Activated CD4-positive, alpha-beta T cell treated with anti-CD3 and anti-CD28 coated beads, Interleukin-2, amount 10 ng/mL, durations not matched to agents 7 days and 5 days (primary cell): ENCODE data around the gene OTOS. TPM values are rescaled to one million over a fixed set of nuclear protein-coding genes. Genes with fewer than 3 reads are reported as not detected.

Source experiments
- CTCF ChIA-PET: fragments of 350-600 bp; sonication (Branson Sonifier 250); formaldehyde crosslinking; loops from one replicate; lab custom pipeline; 2021; ENCODE audit warnings: antibody characterized with exemption; lab: Charles Lee
- POLR2A ChIA-PET: fragments of 350-600 bp; sonication (Branson Sonifier 250); formaldehyde crosslinking; loops from one replicate; lab custom pipeline; 2021; ENCODE audit warnings: antibody characterized with exemption; lab: Charles Lee
- DNase-seq: peaks from one replicate; pipeline ENCODE4 v3.0.0-alpha.2; 2020
- H3K27ac Mint-ChIP-seq: one replicate; pipeline ENCODE4 v1.8.0; 2021; ENCODE audit warnings: mild to moderate bottlenecking, moderate library complexity, mixed read lengths
- H3K27me3 Mint-ChIP-seq: one replicate; pipeline ENCODE4 v1.8.0; 2021; ENCODE audit warnings: mixed read lengths
- H3K36me3 Mint-ChIP-seq: one replicate; pipeline ENCODE4 v1.8.0; 2021; ENCODE audit warnings: low read depth, mixed read lengths
- H3K4me1 Mint-ChIP-seq: one replicate; pipeline ENCODE4 v1.8.0; 2021; ENCODE audit warnings: mixed read lengths
- H3K4me3 Mint-ChIP-seq: one replicate; pipeline ENCODE4 v1.8.0; 2021; ENCODE audit warnings: mild to moderate bottlenecking, moderate library complexity, mixed read lengths
- H3K9me3 Mint-ChIP-seq: one replicate; pipeline ENCODE4 v1.8.0; 2021; ENCODE audit warnings: mixed read lengths
- total RNA-seq, 2 experiments: library from RNA; stranded (reverse); gene quantifications; one replicate each; pipeline ENCODE4 v1.2.3, GENCODE V29; 2021

OTOS gene
- not detected for total RNA-seq

- H3K4me3 Mint-ChIP-seq: no peak within 1 kb of the TSS
- DNase-seq: no peak
- POLR2A ChIA-PET: no interaction called here
- no peaks in the 10 kb centered on the region for H3K36me3 Mint-ChIP-seq
- no peaks in the 10 kb centered on the region for H3K27me3 Mint-ChIP-seq
- no peak within 1 kb of the TSS for H3K27ac Mint-ChIP-seq
- CTCF ChIA-PET: interaction anchor here (1.2 to 1.3 kb wide), 2 partner anchors 10 to 80 kb away, joined by 3 read pairs; no protein-coding TSS in a partner anchor
- peaks cover 5% of the 10 kb centered on the region for H3K4me1 Mint-ChIP-seq
- H3K9me3 Mint-ChIP-seq: no peaks in the 10 kb centered on the region
These were observed at the start of gene OTOS for GRCh38 chr2:240140511-240140910. Gene OTOS (minus strand): TSS chr2:240140658. CDS start chr2:240140326, 332 bp downstream.

GRCh38 chr2:240189686-240190085, 49.2 kb upstream of the OTOS start:
- Mint-ChIP-seq H3K9me3 (no peaks in the 10 kb centered on the region), H3K27ac (no peak overlapping the region), H3K4me3 (no peak overlapping the region), H3K4me1 (no peaks in the 10 kb centered on the region), H3K27me3 (no peaks in the 10 kb centered on the region), H3K36me3 (no peaks in the 10 kb centered on the region)
- ChIA-PET POLR2A (no interaction called here), CTCF (no interaction called here)
- no peak for DNase-seq

GRCh38 chr2:240187989-240188590, 47.6 kb upstream of the OTOS start:
- ChIA-PET POLR2A (no interaction called here), CTCF (no interaction called here)
- no peak for DNase-seq
- Mint-ChIP-seq H3K9me3 (no peaks in the 10 kb centered on the region), H3K27me3 (no peaks in the 10 kb centered on the region), H3K27ac (no peak overlapping the region), H3K36me3 (no peaks in the 10 kb centered on the region), H3K4me3 (no peak overlapping the region), H3K4me1 (no peaks in the 10 kb centered on the region)

- Mint-ChIP-seq H3K4me1 (no peaks in the 10 kb centered on the region), H3K36me3 (no peaks in the 10 kb centered on the region), H3K27me3 (no peaks in the 10 kb centered on the region), H3K9me3 (no peaks in the 10 kb centered on the region), H3K4me3 (no peak overlapping the region), H3K27ac (no peak overlapping the region)
- POLR2A ChIA-PET: no interaction called here
- DNase-seq: no peak
- CTCF ChIA-PET: no interaction called here
These were observed 45.8 kb upstream of the OTOS start for GRCh38 chr2:240186191-240186725.

- POLR2A ChIA-PET: no interaction called here
- Mint-ChIP-seq H3K36me3 (no peaks in the 10 kb centered on the region), H3K27ac (no peak overlapping the region), H3K4me1 (no peaks in the 10 kb centered on the region), H3K27me3 (no peaks in the 10 kb centered on the region), H3K4me3 (no peak overlapping the region), H3K9me3 (no peaks in the 10 kb centered on the region)
- DNase-seq: no peak
- CTCF ChIA-PET: no interaction called here
These were observed 44.2 kb upstream of the OTOS start for GRCh38 chr2:240184656-240185055.

GRCh38 chr2:240183875-240184590, 43.6 kb upstream of the OTOS start:
- DNase-seq: no peak
- no peaks in the 10 kb centered on the region for H3K4me1 Mint-ChIP-seq
- CTCF ChIA-PET: no interaction called here
- no peaks in the 10 kb centered on the region for H3K27me3 Mint-ChIP-seq
- no peaks in the 10 kb centered on the region for H3K9me3 Mint-ChIP-seq
- H3K27ac Mint-ChIP-seq: no peak overlapping the region
- no peak overlapping the region for H3K4me3 Mint-ChIP-seq
- POLR2A ChIA-PET: no interaction called here
- H3K36me3 Mint-ChIP-seq: no peaks in the 10 kb centered on the region

GRCh38 chr2:240183006-240183874, 42.8 kb upstream of the OTOS start:
- Mint-ChIP-seq H3K4me3 (no peak overlapping the region), H3K27me3 (no peaks in the 10 kb centered on the region), H3K9me3 (no peaks in the 10 kb centered on the region), H3K4me1 (no peaks in the 10 kb centered on the region), H3K27ac (no peak overlapping the region), H3K36me3 (no peaks in the 10 kb centered on the region)
- ChIA-PET POLR2A (no interaction called here), CTCF (no interaction called here)
- DNase-seq: no peak

GRCh38 chr2:240182476-240182875, 42.0 kb upstream of the OTOS start:
- Mint-ChIP-seq H3K27ac (no peak overlapping the region), H3K4me3 (no peak overlapping the region), H3K4me1 (no peaks in the 10 kb centered on the region), H3K36me3 (no peaks in the 10 kb centered on the region), H3K27me3 (no peaks in the 10 kb centered on the region), H3K9me3 (no peaks in the 10 kb centered on the region)
- POLR2A ChIA-PET: no interaction called here
- DNase-seq: no peak
- CTCF ChIA-PET: no interaction called here

- DNase-seq: no peak
- Mint-ChIP-seq H3K27ac (no peak overlapping the region), H3K27me3 (peaks cover 1% of the 10 kb centered on the region), H3K36me3 (no peaks in the 10 kb centered on the region), H3K4me3 (no peak overlapping the region), H3K9me3 (no peaks in the 10 kb centered on the region), H3K4me1 (peaks cover under 1% of the 10 kb centered on the region)
- ChIA-PET CTCF (no interaction called here), POLR2A (no interaction called here)
These were observed 41.5 kb upstream of the OTOS start for GRCh38 chr2:240182001-240182400.

GRCh38 chr2:240179941-240180666, 39.6 kb upstream of the OTOS start:
- Mint-ChIP-seq H3K36me3 (no peaks in the 10 kb centered on the region), H3K4me3 (no peak overlapping the region), H3K27ac (no peak overlapping the region), H3K27me3 (peaks cover 18% of the 10 kb centered on the region), H3K4me1 (peaks cover 3% of the 10 kb centered on the region), H3K9me3 (no peaks in the 10 kb centered on the region)
- DNase-seq: no peak
- ChIA-PET POLR2A (no interaction called here), CTCF (no interaction called here)

GRCh38 chr2:240179186-240179815, 38.8 kb upstream of the OTOS start:
- no peak overlapping the region for H3K27ac Mint-ChIP-seq
- peaks cover 23% of the 10 kb centered on the region for H3K27me3 Mint-ChIP-seq
- CTCF ChIA-PET: interaction anchor here (1.4 kb wide), 1 partner anchor 35 kb away, joined by 3 read pairs; no protein-coding TSS in a partner anchor
- no peak for DNase-seq
- no peaks in the 10 kb centered on the region for H3K36me3 Mint-ChIP-seq
- no peak overlapping the region for H3K4me3 Mint-ChIP-seq
- H3K9me3 Mint-ChIP-seq: no peaks in the 10 kb centered on the region
- POLR2A ChIA-PET: no interaction called here
- peaks cover 3% of the 10 kb centered on the region for H3K4me1 Mint-ChIP-seq

GRCh38 chr2:240178564-240178963, 38.1 kb upstream of the OTOS start:
- no peak for DNase-seq
- H3K9me3 Mint-ChIP-seq: no peaks in the 10 kb centered on the region
- ChIA-PET CTCF (interaction anchor here (1.4 kb wide), 1 partner anchor 35 kb away, joined by 3 read pairs; no protein-coding TSS in a partner anchor), POLR2A (no interaction called here)
- H3K36me3 Mint-ChIP-seq: no peaks in the 10 kb centered on the region
- no peak overlapping the region for H3K4me3 Mint-ChIP-seq
- peaks cover 26% of the 10 kb centered on the region for H3K27me3 Mint-ChIP-seq
- H3K27ac Mint-ChIP-seq: no peak overlapping the region
- H3K4me1 Mint-ChIP-seq: peaks cover 3% of the 10 kb centered on the region
